Keratinocyte (primary cell): Measurements from ENCODE around the gene MIA3. TPM values are rescaled to one million over a fixed set of nuclear protein-coding genes. Genes with fewer than 3 reads are reported as not detected.

Source experiments
- DNase-seq: peaks from one replicate; pipeline ENCODE4 v3.0.0-alpha.2; 2011; ENCODE audit warnings: low read depth, missing footprints, low spot score
- FAIRE-seq: peaks from 2 replicates; lab custom pipeline; 2011; peaks lifted over from hg19 to GRCh38; lab: Jason Lieb, UNC
- H2AFZ ChIP-seq: 2 replicates; pipeline ENCODE4 v1.6.0; 2012; ENCODE audit warnings: low read length, control low read depth, inconsistent platforms; ENCODE audit not compliant: control insufficient read depth
- H3K27ac ChIP-seq: 2 replicates; pipeline ENCODE4 v1.5.1; 2011; ENCODE audit warnings: low read length; ENCODE audit not compliant: control insufficient read depth, insufficient read depth
- H3K27me3 ChIP-seq: 3 replicates; pipeline ENCODE4 v1.6.0; 2011; ENCODE audit warnings: low read length; ENCODE audit not compliant: control insufficient read depth, insufficient read depth; ENCODE audit errors: extremely low read depth
- H3K36me3 ChIP-seq, 2 experiments: 2 replicates in 1 of 2; 3 replicates in 1 of 2; pipeline ENCODE4 v1.5.1; 2011; ENCODE audit warnings: low read length in 2 of 2, mild to moderate bottlenecking in 1 of 2; ENCODE audit not compliant: control insufficient read depth in 2 of 2, insufficient read depth in 2 of 2; ENCODE audit errors: extremely low read depth in 1 of 2
- H3K4me1 ChIP-seq: 3 replicates; pipeline ENCODE4 v1.5.1; 2011; ENCODE audit warnings: low read length; ENCODE audit not compliant: control insufficient read depth, insufficient read depth; ENCODE audit errors: extremely low read depth
- H3K4me2 ChIP-seq: 3 replicates; pipeline ENCODE4 v1.6.0; 2011; ENCODE audit warnings: low read depth, low read length; ENCODE audit not compliant: control insufficient read depth, insufficient read depth; ENCODE audit errors: extremely low read depth
- H3K4me3 ChIP-seq, 3 experiments: fragments of 200-600 bp in 1 of 3; sonication (generic) in 1 of 3; 2 replicates in 2 of 3; 3 replicates in 1 of 3; pipeline ENCODE4 v1.5.1; 2011 to 2016; ENCODE audit warnings: low read length in 3 of 3, mild to moderate bottlenecking in 3 of 3, control low read depth in 2 of 3, inconsistent platforms in 1 of 3, low read depth in 1 of 3, mixed read lengths in 1 of 3, mixed run types in 1 of 3, moderate library complexity in 1 of 3; ENCODE audit not compliant: control insufficient read depth in 2 of 3, insufficient read depth in 2 of 3; ENCODE audit errors: extremely low read depth in 1 of 3
- H3K79me2 ChIP-seq: 2 replicates; pipeline ENCODE4 v1.6.0; 2012; ENCODE audit warnings: low read length; ENCODE audit not compliant: control insufficient read depth, insufficient read depth
- H3K9ac ChIP-seq: 3 replicates; pipeline ENCODE4 v1.6.0; 2011; ENCODE audit warnings: low read length; ENCODE audit not compliant: control insufficient read depth, insufficient read depth; ENCODE audit errors: extremely low read depth
- H3K9me1 ChIP-seq: 3 replicates; pipeline ENCODE4 v1.6.0; 2011; ENCODE audit warnings: low read length; ENCODE audit not compliant: control insufficient read depth, insufficient read depth; ENCODE audit errors: extremely low read depth
- H3K9me3 ChIP-seq: 2 replicates; pipeline ENCODE4 v1.5.1; 2012; ENCODE audit warnings: low read depth, low read length; ENCODE audit not compliant: control insufficient read depth
- H4K20me1 ChIP-seq: 3 replicates; pipeline ENCODE4 v1.6.0; 2011; ENCODE audit warnings: low read length; ENCODE audit not compliant: control insufficient read depth, insufficient read depth; ENCODE audit errors: extremely low read depth
- EZH2 ChIP-seq: IDR thresholded peaks from one replicate; pipeline ENCODE4 v1.6.1; 2012; ENCODE audit warnings: inconsistent platforms, mild to moderate bottlenecking, low read length, moderate library complexity
- dilution Hi-C: fragments of 300-500 bp; cut with MboI; formaldehyde crosslinking; loops from one replicate; pipeline ENCODE4 v1.7.0; 2020; ENCODE audit warnings: low sequenced_read_pairs; ENCODE audit not compliant: extremely low pct_ligation_motif_present
- polyA plus RNA-seq, 5 experiments: library from polyadenylated mRNA; depleted of rRNA in 3 of 5; stranded (reverse) in 3 of 5; stranded (forward) in 1 of 5; unstranded in 1 of 5; fragments of >200 nt; gene quantifications; 1 replicate in 1 of 5; 2 replicates in 3 of 5; 3 replicates in 1 of 5; pipeline versions ENCODE4 v1.2.1 to v1.2.3, GENCODE V29; 2011 to 2012; ENCODE audit warnings: missing spikeins in 2 of 5, low read depth in 1 of 5, low replicate concordance in 1 of 5
- TF ChIP-seq, protein P1 (sequence below), 3 experiments: IDR thresholded peaks in 1 of 3; conservative IDR thresholded peaks in 1 of 3; optimal IDR thresholded peaks in 1 of 3; 2 replicates in 2 of 3; 3 replicates in 1 of 3; pipeline versions ENCODE3 to v1.5.1; 2011; ENCODE audit warnings: low read length in 3 of 3, mild to moderate bottlenecking in 3 of 3, moderate library complexity in 2 of 3, control low read depth in 1 of 3, inconsistent platforms in 1 of 3; ENCODE audit not compliant: insufficient read depth in 2 of 3; ENCODE audit errors: extremely low read depth in 1 of 3

The MIA3 gene
- polyA plus RNA-seq, 1 donor (not counting 4 experiments of a cell fraction or from before 2014, with no cell fraction given), result 29.4 TPM

DNA sequence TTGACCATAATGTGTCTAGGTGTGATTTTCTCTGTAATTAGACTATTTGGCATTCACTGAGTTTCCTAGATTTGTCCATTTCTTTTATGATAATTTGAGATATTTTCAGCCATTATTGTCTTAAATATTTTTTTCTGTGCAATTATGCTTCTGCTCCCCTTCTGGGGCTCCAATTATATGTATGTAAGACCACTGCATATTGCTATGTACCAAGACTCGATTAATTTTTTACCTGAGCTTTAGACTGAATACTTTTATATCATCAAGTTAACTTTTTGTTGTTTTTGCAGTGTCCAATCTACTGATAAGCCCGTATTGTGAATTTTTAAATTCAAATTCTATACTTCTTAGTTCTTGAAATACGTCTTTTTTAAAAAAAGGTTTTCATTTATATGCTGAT, 23.1 kb upstream of the MIA3 start:
- no peaks in the 10 kb centered on the region for H3K27me3 ChIP-seq
- no peak overlapping the region for H3K4me2 ChIP-seq
- no peaks in the 10 kb centered on the region for H3K9me1 ChIP-seq
- H3K4me1 ChIP-seq, result peaks cover 4% of the 10 kb centered on the region
- H3K9ac ChIP-seq, result no peak overlapping the region
- FAIRE-seq (no peak), DNase-seq (no peak)
- no peak overlapping the region for H3K4me3 ChIP-seq
- H3K27ac ChIP-seq, result no peak overlapping the region
- TF ChIP-seq, protein P1, sequence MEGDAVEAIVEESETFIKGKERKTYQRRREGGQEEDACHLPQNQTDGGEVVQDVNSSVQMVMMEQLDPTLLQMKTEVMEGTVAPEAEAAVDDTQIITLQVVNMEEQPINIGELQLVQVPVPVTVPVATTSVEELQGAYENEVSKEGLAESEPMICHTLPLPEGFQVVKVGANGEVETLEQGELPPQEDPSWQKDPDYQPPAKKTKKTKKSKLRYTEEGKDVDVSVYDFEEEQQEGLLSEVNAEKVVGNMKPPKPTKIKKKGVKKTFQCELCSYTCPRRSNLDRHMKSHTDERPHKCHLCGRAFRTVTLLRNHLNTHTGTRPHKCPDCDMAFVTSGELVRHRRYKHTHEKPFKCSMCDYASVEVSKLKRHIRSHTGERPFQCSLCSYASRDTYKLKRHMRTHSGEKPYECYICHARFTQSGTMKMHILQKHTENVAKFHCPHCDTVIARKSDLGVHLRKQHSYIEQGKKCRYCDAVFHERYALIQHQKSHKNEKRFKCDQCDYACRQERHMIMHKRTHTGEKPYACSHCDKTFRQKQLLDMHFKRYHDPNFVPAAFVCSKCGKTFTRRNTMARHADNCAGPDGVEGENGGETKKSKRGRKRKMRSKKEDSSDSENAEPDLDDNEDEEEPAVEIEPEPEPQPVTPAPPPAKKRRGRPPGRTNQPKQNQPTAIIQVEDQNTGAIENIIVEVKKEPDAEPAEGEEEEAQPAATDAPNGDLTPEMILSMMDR (optimal IDR thresholded peaks at IDR 0.05 in 1 of 3, IDR thresholded peaks at IDR 0.05 in 1 of 3, conservative IDR thresholded peaks at IDR 0.05 in 1 of 3; ENCODE audit: extremely low read depth in 1 of 3, insufficient read depth in 2 of 3, low read length in 3 of 3), result no peak
- no peak for TF ChIP-seq EZH2
- dilution Hi-C loops, result no loop called here
- H2AFZ ChIP-seq, result no peak overlapping the region
- no peaks in the 10 kb centered on the region for H3K79me2 ChIP-seq
- H3K36me3 ChIP-seq, result no peaks in the 10 kb centered on the region
- H4K20me1 ChIP-seq, result no peaks in the 10 kb centered on the region
- H3K9me3 ChIP-seq, result no peaks in the 10 kb centered on the region

GRCh38 chr1:222596696-222597095, 21.2 kb upstream of the MIA3 start:
- TF ChIP-seq, protein P1 (optimal IDR thresholded peaks at IDR 0.05 in 1 of 3, IDR thresholded peaks at IDR 0.05 in 1 of 3, conservative IDR thresholded peaks at IDR 0.05 in 1 of 3; ENCODE audit: extremely low read depth in 1 of 3, insufficient read depth in 2 of 3, low read length in 3 of 3), result no peak
- no peak for TF ChIP-seq EZH2
- Histone ChIP-seq H3K36me3 (no peaks in the 10 kb centered on the region), H3K27ac (no peak overlapping the region), H3K79me2 (no peaks in the 10 kb centered on the region), H3K4me2 (no peak overlapping the region), H3K27me3 (no peaks in the 10 kb centered on the region), H3K4me3 (no peak overlapping the region), H3K4me1 (no peaks in the 10 kb centered on the region), H4K20me1 (no peaks in the 10 kb centered on the region), H3K9ac (no peak overlapping the region), H3K9me1 (no peaks in the 10 kb centered on the region), H2AFZ (no peak overlapping the region), H3K9me3 (no peaks in the 10 kb centered on the region)
- FAIRE-seq (no peak), DNase-seq (no peak)
- dilution Hi-C loops, result no loop called here
